Endometrium (tissue), 2 donors: ENCODE data around the gene AFTPH.
A peak's percentile ranks its signal among the peaks of the same experiment; 100 is the strongest.

ENCODE experiments used
- FAIRE-seq: peaks from 2 replicates; lab custom pipeline; 2012; peaks lifted over from hg19 to GRCh38; lab: Jason Lieb, UNC
- donor health status: control.
- donor health status: control.

Gene AFTPH

GRCh38 chr2:64587561-64587960 lies 63.4 kb downstream of the AFTPH start:
- no peak for FAIRE-seq

DNA sequence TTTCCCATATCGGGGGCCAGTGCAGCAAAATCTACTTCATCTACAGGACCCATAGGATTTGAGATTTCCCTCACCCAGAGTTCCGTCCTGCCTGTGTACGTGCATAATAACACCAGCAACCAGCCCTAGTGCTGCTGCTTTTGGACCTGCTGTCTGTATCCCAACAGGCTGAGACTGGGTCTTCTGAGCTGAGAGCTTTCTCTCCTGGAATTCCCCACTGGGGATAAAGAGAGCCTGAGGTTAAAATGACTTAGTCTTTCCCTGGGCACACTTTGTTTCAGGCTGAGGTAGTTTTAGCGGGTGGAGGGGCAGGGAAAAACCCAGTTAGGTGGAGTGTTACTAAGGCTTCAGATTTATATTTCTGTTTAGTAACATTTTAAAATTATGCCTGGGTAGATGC lies 67.1 kb downstream of the AFTPH start:
- no peak for FAIRE-seq

- FAIRE-seq = no peak
Measured at GRCh38 chr2:64593035-64593655, 69.0 kb downstream of the AFTPH start.

GRCh38 chr2:64594226-64594989 lies 70.3 kb downstream of the AFTPH start:
- no peak for FAIRE-seq

DNA sequence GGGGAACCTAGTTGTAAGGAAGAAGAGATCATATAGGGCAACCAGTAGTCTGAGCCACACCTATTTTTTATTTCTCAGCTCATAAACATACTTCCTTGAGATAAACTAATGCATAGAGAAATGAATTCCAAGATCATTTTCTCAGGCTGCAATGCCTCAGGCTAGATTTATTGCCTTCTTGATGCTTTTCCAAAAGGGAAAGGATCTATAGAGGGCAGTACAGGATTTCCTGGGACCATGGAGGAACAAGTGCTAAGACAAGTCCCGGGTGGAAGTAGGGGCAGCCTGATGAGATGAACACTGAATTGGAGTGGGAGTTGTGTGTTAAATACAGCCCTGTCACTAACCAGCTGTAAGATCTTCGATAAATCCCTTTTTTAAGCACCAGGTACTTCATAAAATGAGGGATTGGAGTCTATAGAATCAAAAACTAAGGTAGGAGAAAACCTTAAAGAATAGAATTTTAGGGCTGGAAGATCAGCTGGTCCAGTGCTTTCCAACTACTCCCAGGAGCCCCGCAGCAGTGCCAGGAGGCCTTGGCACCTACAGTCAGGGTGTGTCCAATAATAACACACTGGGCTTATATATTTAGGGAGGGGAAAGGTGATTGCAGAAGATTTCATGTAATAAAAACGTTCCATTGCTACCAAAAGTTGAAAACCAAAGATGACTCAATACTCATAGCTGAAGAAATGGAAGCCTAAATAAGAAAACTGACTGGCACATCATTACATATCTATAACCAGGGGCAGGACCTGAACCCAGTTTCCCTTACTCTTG lies 71.5 kb downstream of the AFTPH start:
- no peak for FAIRE-seq

- FAIRE-seq = no peak
Measured at GRCh38 chr2:64598226-64598625, 74.1 kb downstream of the AFTPH start.

GRCh38 chr2:64599469-64599868 lies 75.3 kb downstream of the AFTPH start:
- no peak for FAIRE-seq

GRCh38 chr2:64601034-64601754 lies 77.1 kb downstream of the AFTPH start:
- peak; percentile 59 for FAIRE-seq

GRCh38 chr2:64601785-64602391 lies 77.8 kb downstream of the AFTPH start:
- no peak for FAIRE-seq

DNA sequence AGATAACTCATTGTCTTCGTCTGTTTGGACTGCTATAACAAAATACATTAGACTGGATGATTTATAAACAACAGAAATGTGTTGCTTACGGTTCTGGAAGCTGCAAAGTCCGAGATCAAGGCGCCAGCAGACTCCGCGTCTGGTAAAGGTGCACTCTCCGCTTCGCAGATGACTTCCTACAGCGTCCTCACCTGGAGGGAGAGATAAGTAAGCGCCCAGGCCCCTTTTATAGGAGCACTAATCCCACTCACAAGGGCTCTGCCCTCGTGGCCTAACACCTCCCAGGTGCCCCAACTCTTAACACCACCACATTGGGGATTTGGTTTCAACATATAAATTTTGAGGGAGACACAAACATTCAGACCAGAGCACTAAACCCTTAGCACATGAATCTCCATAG lies 78.3 kb downstream of the AFTPH start:
- no peak for FAIRE-seq

DNA sequence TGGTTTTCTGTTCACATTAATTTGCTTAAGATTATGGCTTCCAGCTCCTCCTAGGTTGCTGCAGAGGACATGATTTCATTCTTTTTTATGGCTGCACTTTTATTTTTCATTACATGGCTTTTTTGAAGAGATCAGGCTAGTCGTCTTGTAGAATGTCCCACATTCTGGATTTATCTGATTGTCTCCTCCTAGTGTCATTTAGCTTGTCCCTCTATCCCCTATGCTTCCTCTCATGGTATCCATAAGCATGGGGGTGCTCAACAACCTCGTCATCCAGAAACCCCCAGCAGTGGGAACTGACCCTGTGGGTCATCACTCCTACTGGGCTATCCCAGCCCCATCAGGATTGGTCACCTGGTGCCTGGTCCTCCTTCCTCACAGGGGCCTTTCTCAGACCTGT lies 80.0 kb downstream of the AFTPH start:
- no peak for FAIRE-seq

- FAIRE-seq = no peak
Measured at GRCh38 chr2:64605026-64605471, 80.9 kb downstream of the AFTPH start.

DNA sequence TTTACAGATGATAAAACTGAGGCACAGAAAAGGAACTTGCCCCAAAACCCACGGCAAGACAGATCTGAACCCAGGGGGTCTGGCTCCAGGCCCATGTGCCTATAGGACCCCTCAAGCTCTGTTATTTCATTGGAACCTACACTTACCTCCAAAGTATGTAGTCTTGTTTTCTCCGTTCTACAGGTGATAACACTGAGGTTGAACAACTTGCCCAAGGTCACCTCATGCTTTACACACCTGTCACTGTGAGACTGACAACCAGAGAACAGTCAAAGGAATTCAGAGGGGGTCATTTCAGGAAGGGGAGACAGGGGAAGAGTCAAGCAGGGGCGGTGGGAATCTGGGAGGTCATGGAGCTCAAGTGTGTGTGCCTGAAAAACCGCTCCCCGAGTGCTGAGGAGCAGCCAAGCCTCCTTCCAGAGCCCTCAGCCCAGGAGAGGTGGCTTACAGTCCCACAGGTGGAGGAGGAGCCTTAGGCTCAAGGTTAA lies 81.9 kb downstream of the AFTPH start:
- FAIRE-seq = no peak

- FAIRE-seq = no peak
Measured at GRCh38 chr2:64606479-64607363, 82.6 kb downstream of the AFTPH start.

DNA sequence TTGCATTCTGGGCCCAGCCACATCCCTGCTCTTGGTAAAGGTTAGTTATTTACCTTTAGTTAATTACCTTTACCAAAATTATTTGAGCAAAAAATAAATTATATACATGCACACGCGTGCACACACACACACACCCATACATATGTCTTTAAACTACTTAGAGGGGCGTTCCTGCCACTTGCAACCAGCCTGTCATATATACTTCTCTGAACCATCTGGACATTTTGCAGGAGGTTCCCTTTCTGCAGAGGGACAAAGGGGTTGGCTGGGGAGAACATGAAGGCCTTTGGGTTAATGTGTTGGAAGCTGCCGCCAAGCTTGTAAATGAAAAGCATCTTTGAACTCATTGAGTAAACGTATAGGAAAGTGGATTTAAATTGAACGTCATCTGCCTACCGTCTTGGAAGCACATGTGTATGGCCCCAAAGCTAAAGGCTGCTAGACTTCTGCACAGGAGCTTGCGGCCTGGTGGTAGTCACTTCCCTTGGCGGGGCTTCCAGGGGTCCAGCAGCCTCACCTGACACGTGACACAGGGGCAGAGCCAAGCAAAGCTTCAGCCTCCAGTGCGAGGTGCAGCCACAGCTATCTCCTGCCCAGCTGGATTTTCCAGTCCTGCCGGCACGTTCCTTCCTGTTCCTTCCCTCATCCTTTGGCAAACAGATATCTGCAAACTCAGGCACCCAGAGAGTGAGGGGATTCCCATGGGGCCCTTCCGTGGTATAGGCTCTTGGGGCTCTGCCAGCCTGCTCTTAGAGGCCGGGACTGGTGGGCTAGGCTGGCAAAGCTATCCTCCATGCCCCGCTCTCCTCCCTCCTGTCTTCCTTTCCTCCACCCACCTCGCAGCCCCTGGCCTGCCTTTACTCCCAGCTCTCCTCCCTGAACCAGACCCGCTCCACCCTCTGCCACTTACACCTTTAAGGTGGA lies 83.5 kb downstream of the AFTPH start:
- no peak for FAIRE-seq

DNA sequence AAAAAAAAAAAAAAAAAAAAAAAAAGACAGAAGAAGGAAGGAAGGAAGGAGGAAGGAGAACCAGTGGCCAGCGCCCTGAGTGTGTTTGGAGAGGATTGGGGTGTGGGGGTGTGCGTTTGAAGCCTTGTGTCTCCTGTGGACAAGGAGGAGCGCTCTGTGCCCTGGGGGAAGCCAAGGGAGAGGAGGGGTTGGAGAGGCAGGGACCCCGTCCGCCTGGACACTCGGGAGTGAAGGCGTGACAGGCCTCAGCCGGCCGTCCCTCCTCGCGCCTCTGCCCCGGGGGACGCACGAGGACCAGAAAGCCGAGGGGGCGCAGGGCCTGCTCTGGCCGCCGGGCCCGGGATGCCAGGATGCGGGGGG lies 84.7 kb downstream of the AFTPH start:
- no peak for FAIRE-seq

DNA sequence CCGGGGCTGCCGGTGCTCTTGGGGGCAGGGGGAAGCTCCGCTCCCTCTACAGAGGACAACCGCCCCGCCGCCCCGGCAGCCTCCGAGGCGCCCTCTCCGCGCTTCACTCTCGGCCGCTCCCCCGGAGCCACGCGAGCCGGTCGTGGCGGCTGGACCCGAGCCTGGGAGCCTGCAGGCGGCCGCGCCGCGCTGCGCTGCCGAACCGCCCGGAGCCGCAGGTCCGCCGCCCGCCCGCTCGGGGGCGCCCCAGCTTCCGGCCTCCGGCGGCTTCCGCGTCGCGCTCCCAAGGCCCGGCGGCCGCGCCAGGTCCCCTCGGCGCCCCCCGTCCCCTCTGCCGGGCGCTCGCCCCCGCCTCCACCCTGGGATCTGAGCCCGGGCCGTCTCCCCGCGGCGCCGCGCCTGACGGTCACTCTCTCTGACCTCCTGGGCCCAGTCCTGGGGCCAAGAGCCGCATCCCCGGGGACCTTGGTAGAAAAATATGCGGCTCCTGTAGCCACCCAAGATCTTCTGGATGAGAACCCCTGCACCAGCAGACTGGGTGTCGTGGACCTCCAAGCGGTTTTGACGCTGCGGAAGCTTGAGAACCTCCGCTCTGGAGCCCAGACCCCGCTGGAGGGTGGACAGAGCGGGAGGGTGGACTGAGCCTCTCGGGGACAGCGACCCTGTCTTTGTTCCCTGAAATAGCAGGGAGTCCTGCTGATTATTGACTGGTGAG lies 85.3 kb downstream of the AFTPH start:
- FAIRE-seq = no peak

DNA sequence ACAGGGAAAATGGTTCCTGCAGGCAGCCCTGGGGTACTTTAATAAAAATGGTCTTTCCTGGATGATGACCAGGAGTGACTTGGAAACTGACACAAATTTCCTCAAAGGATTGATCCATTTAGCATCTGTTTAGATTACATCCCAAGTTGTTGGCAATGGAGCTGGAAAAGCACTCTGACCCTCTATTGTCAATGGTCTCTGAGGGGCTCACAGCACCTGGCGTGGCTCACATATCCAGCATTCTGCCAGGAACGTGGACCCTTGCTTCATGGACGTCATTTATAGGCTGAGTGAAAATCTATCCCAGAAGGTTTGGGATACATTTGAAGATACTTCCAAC lies 85.8 kb downstream of the AFTPH start:
- FAIRE-seq = no peak

DNA sequence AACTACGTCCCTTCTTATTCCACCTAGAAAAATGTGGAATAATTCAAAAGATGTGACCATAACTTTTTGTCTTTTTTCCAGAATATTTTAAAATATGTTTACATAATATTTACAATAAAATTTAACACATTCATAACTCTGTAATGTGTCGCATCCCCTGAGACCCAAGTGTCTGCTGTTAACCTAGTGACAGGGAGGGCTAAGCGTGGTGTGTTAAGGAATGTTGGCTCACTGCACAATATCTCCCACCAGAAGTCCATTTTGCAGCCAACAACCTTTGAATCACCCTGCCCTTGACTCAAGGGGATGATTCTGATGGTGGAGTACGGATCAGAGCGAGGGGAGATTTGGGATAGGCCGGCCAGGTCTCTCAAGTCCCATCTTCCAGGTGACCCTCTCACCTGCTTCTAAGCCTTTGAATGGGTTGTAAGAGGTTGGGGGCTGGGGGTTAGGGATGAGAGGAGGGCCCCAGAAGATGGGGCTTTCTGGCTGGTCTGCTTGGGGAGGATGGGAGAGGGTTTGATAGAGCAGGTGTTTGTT lies 86.3 kb downstream of the AFTPH start:
- FAIRE-seq = no peak
